A549 (cell line): ENCODE results near the gene DTHD1.

ENCODE experiments used
- CTCF ChIP-seq: fragments of >200 bp; sonication (Bioruptor Twin); formaldehyde crosslinking; IDR thresholded peaks from 3 replicates; pipeline ENCODE4 v1.5.1; 2016
- MAZ ChIP-seq: fragments of 150-350 bp; IDR thresholded peaks from 2 replicates; pipeline ENCODE4 v1.6.1; 2014; ENCODE audit warnings: antibody characterized with exemption, low read depth, low read length, borderline replicate concordance
- NR3C1 ChIP-seq: fragments of >200 bp; sonication (Bioruptor Twin); formaldehyde crosslinking; IDR thresholded peaks from 3 replicates; pipeline ENCODE4 v1.6.1; 2017
- RFX5 ChIP-seq: fragments of 450-650 bp; IDR thresholded peaks from 2 replicates; pipeline ENCODE4 v1.7.1; 2014; ENCODE audit warnings: antibody characterized with exemption, mild to moderate bottlenecking, moderate library complexity
- SREBF2 ChIP-seq: fragments of 450-650 bp; IDR thresholded peaks from 2 replicates; pipeline ENCODE4 v1.6.1; 2014; ENCODE audit warnings: mild to moderate bottlenecking, moderate library complexity
- TF ChIP-seq, protein P1 (sequence below): fragments of 200-600 bp; sonication (generic); IDR thresholded peaks from 2 replicates; pipeline ENCODE4 v1.6.1; 2016; ENCODE audit warnings: antibody characterized with exemption, mild to moderate bottlenecking, moderate library complexity

DNA sequence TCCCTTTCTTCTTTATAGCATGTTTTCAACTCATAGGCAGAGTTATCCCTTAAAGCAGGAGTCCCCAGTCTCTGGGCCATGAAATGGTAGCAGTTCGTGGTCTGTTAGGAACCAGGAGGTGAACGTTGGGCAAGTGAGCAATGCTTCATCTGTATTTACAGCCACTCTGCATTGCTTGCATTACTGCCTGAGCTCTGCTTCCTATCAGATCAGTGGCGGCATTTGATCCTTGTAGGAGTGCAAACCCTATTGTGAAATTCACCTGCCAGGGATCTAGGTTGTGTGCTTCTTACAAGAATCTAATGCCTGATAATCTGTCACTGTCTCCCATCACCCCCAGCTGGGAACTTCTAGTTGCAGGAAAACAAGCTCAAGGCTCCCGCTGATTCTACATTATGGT is 39.8 kb downstream of the DTHD1 start:
- TF ChIP-seq, protein P1, sequence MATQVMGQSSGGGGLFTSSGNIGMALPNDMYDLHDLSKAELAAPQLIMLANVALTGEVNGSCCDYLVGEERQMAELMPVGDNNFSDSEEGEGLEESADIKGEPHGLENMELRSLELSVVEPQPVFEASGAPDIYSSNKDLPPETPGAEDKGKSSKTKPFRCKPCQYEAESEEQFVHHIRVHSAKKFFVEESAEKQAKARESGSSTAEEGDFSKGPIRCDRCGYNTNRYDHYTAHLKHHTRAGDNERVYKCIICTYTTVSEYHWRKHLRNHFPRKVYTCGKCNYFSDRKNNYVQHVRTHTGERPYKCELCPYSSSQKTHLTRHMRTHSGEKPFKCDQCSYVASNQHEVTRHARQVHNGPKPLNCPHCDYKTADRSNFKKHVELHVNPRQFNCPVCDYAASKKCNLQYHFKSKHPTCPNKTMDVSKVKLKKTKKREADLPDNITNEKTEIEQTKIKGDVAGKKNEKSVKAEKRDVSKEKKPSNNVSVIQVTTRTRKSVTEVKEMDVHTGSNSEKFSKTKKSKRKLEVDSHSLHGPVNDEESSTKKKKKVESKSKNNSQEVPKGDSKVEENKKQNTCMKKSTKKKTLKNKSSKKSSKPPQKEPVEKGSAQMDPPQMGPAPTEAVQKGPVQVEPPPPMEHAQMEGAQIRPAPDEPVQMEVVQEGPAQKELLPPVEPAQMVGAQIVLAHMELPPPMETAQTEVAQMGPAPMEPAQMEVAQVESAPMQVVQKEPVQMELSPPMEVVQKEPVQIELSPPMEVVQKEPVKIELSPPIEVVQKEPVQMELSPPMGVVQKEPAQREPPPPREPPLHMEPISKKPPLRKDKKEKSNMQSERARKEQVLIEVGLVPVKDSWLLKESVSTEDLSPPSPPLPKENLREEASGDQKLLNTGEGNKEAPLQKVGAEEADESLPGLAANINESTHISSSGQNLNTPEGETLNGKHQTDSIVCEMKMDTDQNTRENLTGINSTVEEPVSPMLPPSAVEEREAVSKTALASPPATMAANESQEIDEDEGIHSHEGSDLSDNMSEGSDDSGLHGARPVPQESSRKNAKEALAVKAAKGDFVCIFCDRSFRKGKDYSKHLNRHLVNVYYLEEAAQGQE: no peak
- no peak for TF ChIP-seq SREBF2
- no peak for TF ChIP-seq NR3C1
- TF ChIP-seq RFX5: no peak
- TF ChIP-seq CTCF: no peak
- no peak for TF ChIP-seq MAZ
